ENCODE results near the gene COBL. TPM values are rescaled to one million over a fixed set of nuclear protein-coding genes. Genes with fewer than 3 reads are reported as not detected.

Gene COBL
- total RNA-seq, 1 experiment from 2014 or later = 63.6 TPM

DNA sequence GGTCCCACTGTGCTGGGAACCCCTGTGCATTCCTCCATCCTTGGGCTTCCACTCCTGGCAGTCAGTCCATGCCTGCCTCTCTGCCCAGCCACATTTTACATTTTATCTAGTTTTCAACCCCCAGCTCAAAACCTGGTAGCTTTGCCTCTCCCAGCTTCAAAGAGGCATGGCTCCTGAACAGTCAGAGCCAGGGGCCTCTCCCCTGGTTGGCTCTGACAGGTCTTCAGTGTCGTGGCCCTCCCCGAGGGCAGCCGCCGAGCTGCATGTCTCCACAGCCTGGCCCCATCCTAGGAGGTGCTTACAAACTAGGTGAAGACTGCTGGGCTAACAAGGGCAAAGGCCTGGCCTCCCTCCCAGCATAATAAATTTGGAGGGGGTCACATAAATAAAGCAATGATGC is 14.8 kb downstream of the COBL start:
- CTCF ChIA-PET = interaction anchor here (0.6 kb wide), 1 partner anchor 139 kb away, joined by 4 read pairs; no protein-coding TSS in a partner anchor

DNA sequence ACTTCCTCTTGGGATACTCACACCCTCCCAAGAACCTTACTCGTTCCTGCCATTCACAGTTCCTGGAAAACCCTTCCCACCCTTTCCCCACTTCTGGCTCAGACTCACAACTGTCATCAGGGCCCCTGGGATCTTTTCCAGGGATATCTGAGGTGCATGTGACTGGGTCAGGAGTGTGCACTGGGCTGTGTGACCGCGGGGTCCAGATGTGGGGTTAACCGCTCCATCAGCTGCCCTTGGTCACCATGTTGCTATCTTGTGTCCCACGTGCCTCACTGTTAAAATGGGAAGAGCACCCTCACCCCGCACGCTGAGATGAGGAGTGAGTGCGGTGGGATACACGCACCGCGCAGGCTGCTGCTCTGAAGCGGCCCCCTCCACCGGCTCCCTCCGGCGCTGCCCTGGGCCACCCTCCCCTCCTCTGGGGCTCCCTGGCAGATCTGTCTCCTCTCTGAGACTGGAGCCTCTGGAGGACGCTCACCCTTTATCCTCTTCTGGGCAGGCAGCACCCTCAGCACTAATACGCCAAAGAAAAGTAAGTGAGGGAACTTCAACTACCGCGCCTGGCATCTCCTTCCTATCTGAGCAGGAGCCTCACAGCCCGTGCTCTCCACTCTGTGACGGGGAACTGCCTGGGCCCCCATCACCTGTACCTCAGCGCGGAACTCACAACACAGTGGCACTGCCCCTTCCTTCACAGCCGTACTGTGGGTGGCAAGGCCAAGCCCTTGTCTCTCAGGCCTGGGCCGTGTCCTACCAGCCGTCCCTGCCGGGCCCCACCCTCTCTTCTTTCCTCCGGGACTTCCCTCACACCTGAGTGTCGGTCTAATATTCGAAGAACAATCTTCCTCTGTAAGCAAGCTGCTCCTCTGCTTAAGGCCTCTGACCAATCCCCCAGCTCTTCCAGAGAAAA is 15.6 kb downstream of the COBL start:
- peaks cover 6% of the 10 kb centered on the region for H3K4me1 Mint-ChIP-seq (ENCODE audit: low read depth, unreplicated experiment)
- no peak for DNase-seq
- peak overlapping the region; percentile 15 for H3K27ac Mint-ChIP-seq (ENCODE audit: unreplicated experiment)
- Histone ChIP-seq H3K36me3 (ENCODE audit: control insufficient read depth, insufficient read depth, low read length) (no peaks in the 10 kb centered on the region; the same call in 1 of the 2 replicates), H3K4me1 (peaks cover 10% of the 10 kb centered on the region), H3K4me3 (ENCODE audit: low read depth, low read length) (no peak overlapping the region), H3K27me3 (replicated peaks; ENCODE audit: control insufficient read depth, insufficient read depth, low read length) (no peaks in the 10 kb centered on the region), H3K9me3 (no peaks in the 10 kb centered on the region)
- BruUV-seq (replicated peaks) = no TSS peak
- H3K4me3 Mint-ChIP-seq (ENCODE audit: unreplicated experiment) = no peak overlapping the region
- ChIA-PET CTCF (interaction anchor here (0.6 kb wide), 1 partner anchor 138 kb away, joined by 4 read pairs; no protein-coding TSS in a partner anchor), POLR2A (no interaction called here)
- H3K9me3 Mint-ChIP-seq (ENCODE audit: unreplicated experiment) = no peaks in the 10 kb centered on the region
- H3K27me3 Mint-ChIP-seq (ENCODE audit: insufficient read depth, unreplicated experiment) = no peaks in the 10 kb centered on the region
- peaks cover 31% of the 10 kb centered on the region for H3K36me3 Mint-ChIP-seq (ENCODE audit: insufficient read depth, unreplicated experiment)
- TF ChIP-seq, protein P1, sequence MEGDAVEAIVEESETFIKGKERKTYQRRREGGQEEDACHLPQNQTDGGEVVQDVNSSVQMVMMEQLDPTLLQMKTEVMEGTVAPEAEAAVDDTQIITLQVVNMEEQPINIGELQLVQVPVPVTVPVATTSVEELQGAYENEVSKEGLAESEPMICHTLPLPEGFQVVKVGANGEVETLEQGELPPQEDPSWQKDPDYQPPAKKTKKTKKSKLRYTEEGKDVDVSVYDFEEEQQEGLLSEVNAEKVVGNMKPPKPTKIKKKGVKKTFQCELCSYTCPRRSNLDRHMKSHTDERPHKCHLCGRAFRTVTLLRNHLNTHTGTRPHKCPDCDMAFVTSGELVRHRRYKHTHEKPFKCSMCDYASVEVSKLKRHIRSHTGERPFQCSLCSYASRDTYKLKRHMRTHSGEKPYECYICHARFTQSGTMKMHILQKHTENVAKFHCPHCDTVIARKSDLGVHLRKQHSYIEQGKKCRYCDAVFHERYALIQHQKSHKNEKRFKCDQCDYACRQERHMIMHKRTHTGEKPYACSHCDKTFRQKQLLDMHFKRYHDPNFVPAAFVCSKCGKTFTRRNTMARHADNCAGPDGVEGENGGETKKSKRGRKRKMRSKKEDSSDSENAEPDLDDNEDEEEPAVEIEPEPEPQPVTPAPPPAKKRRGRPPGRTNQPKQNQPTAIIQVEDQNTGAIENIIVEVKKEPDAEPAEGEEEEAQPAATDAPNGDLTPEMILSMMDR (IDR thresholded peaks at IDR 0.05; ENCODE audit: insufficient read depth in 1 of 2, low read depth in 1 of 2, low read length in 1 of 2, severe bottlenecking in 1 of 2, unreplicated experiment in 1 of 2) = no peak
- intact Hi-C loops (cut with micrococcal nuclease; ENCODE audit: unreplicated experiment) = no loop called here

More for the DNA sequence above, 14.8 kb downstream of the COBL start:
- H3K36me3 ChIP-seq (ENCODE audit: control insufficient read depth, insufficient read depth, low read length) = no peaks in the 10 kb centered on the region; the same call in 1 of the 2 replicates
- no peaks in the 10 kb centered on the region for H3K27me3 Mint-ChIP-seq (ENCODE audit: insufficient read depth, unreplicated experiment)
- no TSS peak for BruUV-seq (replicated peaks)
- no peaks in the 10 kb centered on the region for H3K27me3 ChIP-seq (replicated peaks; ENCODE audit: control insufficient read depth, insufficient read depth, low read length)
- H3K27ac Mint-ChIP-seq (ENCODE audit: unreplicated experiment) = peak overlapping the region; percentile 15
- H3K4me3 Mint-ChIP-seq (ENCODE audit: unreplicated experiment) = no peak overlapping the region
- H3K4me3 ChIP-seq (ENCODE audit: low read depth, low read length) = no peak overlapping the region
- POLR2A ChIA-PET = no interaction called here
- intact Hi-C loops (cut with micrococcal nuclease; ENCODE audit: unreplicated experiment) = no loop called here
- H3K9me3 ChIP-seq = no peaks in the 10 kb centered on the region
- no peaks in the 10 kb centered on the region for H3K9me3 Mint-ChIP-seq (ENCODE audit: unreplicated experiment)
- H3K4me1 Mint-ChIP-seq (ENCODE audit: low read depth, unreplicated experiment) = no peaks in the 10 kb centered on the region
- peaks cover 2% of the 10 kb centered on the region for H3K4me1 ChIP-seq
- peaks cover 31% of the 10 kb centered on the region for H3K36me3 Mint-ChIP-seq (ENCODE audit: insufficient read depth, unreplicated experiment)
- TF ChIP-seq, protein P1 (IDR thresholded peaks at IDR 0.05; ENCODE audit: insufficient read depth in 1 of 2, low read depth in 1 of 2, low read length in 1 of 2, severe bottlenecking in 1 of 2, unreplicated experiment in 1 of 2) = no peak
- DNase-seq = no peak

- Mint-ChIP-seq H3K4me1 (ENCODE audit: low read depth, unreplicated experiment) (peaks cover 13% of the 10 kb centered on the region), H3K4me3 (ENCODE audit: unreplicated experiment) (no peak overlapping the region), H3K27ac (ENCODE audit: unreplicated experiment) (no peak overlapping the region), H3K27me3 (ENCODE audit: insufficient read depth, unreplicated experiment) (no peaks in the 10 kb centered on the region), H3K36me3 (ENCODE audit: insufficient read depth, unreplicated experiment) (peaks cover 22% of the 10 kb centered on the region), H3K9me3 (ENCODE audit: unreplicated experiment) (no peaks in the 10 kb centered on the region)
- Histone ChIP-seq H3K27me3 (replicated peaks; ENCODE audit: control insufficient read depth, insufficient read depth, low read length) (no peaks in the 10 kb centered on the region), H3K4me3 (ENCODE audit: low read depth, low read length) (no peak overlapping the region), H3K36me3 (ENCODE audit: control insufficient read depth, insufficient read depth, low read length) (no peaks in the 10 kb centered on the region; the same call in 1 of the 2 replicates), H3K4me1 (peaks cover 20% of the 10 kb centered on the region), H3K9me3 (no peaks in the 10 kb centered on the region)
- POLR2A ChIA-PET = no interaction called here
- no TSS peak for BruUV-seq (replicated peaks)
- DNase-seq = no peak
- TF ChIP-seq, protein P1 (IDR thresholded peaks at IDR 0.05; ENCODE audit: insufficient read depth in 1 of 2, low read depth in 1 of 2, low read length in 1 of 2, severe bottlenecking in 1 of 2, unreplicated experiment in 1 of 2) = peak in 1 of 2 experiments; percentile 21
- CTCF ChIA-PET = interaction anchor here (0.9 kb wide), 1 partner anchor 41 kb away, joined by 3 read pairs; no protein-coding TSS in a partner anchor
- intact Hi-C loops (cut with micrococcal nuclease; ENCODE audit: unreplicated experiment) = loop anchor here (5.0 kb wide), 1 partner anchor 68 kb away; no protein-coding TSS in a partner anchor
These were observed 17.0 kb downstream of the COBL start for GRCh38 chr7:51299391-51300133.

Measured in Caco-2 (cell line).